Posterior cingulate gyrus (tissue), 11 donors: ENCODE data around the gene NTSR2.
"Not testable (repeated sequence)": the region's sequence is repeated elsewhere in the genome, so short reads cannot be mapped to it uniquely, and the experiment has no call there.

Experiments
- DNase-seq, 10 donors: peaks; one replicate each; pipeline versions ENCODE4 v3.0.0 to v3.0.0-alpha.2; 2020 to 2021; ENCODE audit warnings: mixed read lengths in 3 of 10
- intact Hi-C: fragments of 100-400 bp; cut with DNase I; formaldehyde crosslinking; loops from one replicate; pipeline ENCODE4 v1.15.1; 2023

NTSR2 gene

DNA sequence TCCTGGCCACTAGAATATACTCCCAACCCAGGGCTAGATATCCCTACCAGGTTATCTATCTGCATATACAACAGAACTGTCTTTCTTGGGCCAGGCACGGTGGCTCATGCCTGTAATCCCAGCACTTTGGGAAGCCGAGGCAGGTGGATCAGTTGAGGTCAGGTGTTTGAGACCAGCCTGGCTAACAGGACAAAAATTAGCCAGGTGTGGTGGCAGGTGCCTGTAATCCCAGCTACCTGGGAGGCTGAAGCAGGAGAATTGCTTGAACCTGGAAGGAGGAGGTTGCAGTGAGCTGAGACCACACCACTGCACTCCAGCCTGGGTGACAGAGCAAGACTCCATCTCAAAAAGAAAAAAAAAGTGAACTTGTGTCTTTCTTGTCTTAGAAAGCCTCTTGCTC is 9.6 kb downstream of the NTSR2 start:
- intact Hi-C loops: not testable (repeated sequence)

DNA sequence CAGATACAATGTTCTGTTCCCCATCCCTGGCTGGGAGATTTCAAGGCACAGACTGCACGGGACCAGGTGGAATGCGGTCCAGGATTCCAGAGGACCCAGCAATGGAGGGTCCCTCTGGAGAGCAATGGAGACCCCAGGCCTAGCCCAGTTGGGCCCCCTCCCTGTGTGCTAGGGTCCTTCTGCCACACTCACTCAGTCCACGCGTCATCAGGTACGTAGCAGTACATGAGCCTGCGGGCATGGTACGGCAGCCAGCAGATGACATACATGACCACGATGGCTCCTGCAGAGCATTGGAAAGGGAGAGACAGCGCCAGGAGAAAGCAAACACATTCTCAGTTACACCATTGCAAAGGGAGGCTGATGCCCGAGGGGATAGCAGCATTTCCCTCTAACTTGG is 10.1 kb downstream of the NTSR2 start:
- intact Hi-C loops: no loop called here
- no peak for DNase-seq

More for the DNA sequence above, 9.6 kb downstream of the NTSR2 start:
- not testable (repeated sequence) for DNase-seq

DNA sequence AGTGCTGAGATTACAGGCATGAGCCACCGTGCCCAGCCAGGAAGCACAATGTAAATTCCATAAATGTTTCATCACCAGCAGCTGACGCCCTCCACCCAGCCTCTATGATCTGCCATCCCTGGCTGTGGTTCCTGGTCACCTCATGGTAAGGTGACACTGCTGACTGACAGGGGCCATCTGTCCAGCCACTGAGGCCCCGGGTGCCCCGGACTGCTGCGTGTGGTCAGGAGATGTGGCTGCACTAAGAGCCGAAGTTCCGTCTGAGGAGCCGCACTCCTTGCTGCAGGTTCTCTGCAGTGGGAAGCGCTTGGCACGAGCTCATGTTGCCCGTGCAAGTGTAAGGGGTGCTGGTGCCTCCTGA is 10.9 kb downstream of the NTSR2 start:
- no peak for DNase-seq

DNA sequence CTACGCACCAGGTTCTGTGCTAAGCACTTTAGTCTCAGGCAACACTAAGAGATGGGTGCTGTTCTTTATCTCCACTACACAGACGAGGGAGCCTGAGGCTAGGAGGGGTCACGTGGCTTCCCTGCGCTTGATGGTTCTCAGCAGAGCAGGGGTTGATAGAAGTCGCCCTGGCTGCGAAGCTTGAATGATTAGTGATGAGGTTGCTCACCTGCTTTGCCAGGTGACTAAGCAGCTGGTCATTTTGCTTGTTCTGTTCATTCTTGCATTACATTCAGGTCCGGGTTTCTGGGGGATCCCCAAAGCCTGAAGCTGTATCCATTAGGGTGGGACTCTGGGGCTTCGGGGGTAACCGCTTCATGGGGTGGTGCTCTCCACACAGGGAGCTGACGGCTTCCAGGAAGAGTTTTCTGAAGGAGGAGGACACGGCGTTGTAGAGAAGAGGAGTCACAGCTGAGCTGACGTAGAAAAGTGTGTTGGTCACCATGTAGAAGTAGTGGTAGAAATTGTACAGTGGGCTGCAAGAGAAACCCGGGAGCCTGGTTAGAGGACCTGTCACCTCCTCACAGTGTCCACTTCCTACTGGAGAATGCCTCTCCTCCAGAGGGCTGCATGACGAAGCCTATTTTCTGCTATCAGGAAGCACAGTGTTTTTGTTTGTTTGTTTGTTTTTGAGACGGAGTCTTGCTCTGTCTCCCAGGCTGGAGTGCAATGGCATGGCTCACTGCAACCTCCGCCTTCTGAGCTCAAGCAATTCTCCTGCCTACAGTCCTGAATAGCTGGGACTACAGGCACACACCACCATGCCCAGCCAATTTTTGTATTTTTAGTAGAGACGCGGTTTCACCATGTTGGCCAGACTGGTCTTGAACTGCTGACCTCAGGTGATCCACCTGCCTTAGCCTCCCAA is 11.5 kb downstream of the NTSR2 start:
- intact Hi-C loops: no loop called here
- no peak for DNase-seq

More for the DNA sequence above, 10.9 kb downstream of the NTSR2 start:
- intact Hi-C loops: no loop called here

DNA sequence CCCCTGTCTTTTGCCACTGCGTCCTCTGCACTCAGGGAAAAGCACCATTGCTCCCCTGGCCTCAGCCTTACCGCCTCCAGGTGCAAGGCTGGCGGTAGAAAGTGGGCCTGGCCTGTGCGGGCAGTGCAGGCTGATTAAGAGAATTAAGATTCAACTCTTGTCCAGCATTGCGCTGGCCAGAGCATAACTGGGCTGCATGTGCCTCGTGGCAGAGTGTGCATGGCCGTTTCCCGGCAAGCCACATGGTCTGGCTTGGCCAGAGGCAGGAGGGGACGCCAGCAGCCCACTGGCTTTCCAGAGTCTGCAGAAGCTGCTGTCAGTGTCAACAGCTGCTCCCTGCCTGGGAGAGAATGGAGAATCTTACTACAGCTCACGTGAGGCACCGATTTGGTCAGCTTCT is 12.3 kb downstream of the NTSR2 start:
- peak in 6 of 10 donors; percentile 32 to 90 (median 38) for DNase-seq
- intact Hi-C loops: no loop called here

DNA sequence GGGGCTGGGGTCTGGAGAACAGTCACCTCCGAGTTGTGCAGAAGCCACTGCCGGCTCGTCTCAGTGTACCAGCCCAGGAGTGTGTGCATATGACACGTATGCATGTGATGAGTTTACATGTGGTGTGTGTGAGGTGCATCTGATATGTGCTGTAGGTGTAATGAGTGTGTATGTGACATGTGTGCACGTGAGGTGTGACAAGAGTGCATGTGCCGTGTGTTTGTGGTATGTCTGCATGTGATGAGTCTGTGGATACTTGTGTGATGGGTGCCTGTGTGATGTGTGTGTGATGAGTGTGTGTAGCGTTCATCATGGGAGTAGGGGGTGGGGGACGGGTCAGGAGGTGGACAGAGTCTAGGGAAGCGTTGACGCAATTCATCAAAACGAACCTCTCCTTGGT is 12.8 kb downstream of the NTSR2 start:
- no peak for DNase-seq
- intact Hi-C loops: no loop called here

DNA sequence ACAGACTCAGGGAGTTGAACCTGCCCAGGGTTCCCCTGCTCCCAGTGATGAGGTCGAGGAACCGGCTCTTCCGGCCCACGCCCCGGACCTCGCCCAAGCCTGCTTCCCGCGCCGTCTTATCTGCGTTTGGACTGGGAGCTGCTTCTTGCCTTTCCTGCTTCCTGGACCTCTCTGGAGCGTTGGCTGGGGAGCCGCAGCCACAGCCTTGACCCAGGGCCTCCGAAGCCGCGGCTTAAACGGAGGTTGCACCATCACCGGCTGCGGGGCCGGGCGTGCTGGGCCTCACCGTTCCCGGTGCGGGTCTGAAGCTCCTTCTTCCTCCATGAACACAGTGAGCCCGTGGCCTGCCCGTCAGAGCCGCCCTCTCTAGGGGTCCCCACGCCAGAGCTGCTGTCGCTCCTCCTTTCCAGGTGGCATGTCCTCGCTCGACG is 13.3 kb downstream of the NTSR2 start:
- intact Hi-C loops: no loop called here
- no peak for DNase-seq

DNA sequence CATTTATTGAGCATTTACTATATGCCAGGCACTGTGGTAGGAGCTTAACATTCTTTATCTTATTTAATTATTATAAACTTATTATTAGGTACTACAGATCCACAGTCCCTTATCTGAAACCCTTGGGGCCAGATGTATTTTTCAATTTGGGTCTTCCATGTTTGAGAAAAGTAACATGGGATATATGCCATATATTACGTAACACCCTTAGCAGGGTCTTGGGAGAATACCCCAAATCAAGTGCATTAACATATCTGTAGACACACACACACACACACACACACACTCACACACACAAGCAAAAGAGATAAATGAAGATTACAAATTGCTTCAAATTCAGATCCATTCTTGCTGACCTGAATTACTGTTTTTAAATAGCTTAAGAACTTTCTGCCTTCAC is 13.7 kb downstream of the NTSR2 start:
- DNase-seq: no peak
- intact Hi-C loops: no loop called here

DNA sequence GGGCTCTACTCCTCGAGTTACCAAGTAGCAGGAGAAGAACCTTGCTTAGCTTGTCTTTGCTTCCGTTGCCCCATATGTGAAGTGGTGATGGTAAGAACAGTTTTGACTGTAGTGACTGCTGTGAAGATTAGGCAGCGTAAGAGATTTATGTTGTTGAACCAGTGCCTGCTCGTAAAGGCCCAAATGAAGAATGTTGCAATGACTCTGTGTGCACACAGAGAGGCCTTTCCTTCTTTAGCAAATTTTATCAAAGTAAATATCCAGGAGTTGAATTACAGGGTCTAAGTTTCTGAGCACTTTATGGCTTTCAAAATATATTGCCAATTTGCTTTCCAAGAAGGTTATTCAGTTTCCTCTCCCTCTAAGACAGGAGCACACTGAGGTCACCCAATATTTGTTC is 14.5 kb downstream of the NTSR2 start:
- DNase-seq: no peak

DNA sequence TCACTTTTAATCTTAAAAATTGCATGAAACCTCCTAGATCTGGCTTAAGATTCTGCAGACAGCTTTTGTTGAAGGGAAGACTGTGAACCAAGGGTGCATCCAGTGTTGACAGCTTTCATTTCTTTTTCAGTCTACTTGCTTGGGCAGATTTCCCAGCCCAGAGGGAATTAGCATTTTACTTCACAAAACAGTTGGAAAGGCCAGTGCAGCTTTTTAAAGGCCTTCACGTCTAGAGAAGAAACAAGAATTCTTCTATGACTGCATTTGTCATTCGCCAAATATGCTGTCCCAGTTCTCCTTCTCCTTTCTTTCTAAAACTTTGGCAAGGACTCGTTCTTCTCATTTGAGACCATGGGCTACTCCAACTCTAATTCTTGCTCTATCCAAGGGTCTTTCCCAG is 17.4 kb downstream of the NTSR2 start:
- no peak for DNase-seq

More for the DNA sequence above, 14.5 kb downstream of the NTSR2 start:
- intact Hi-C loops: no loop called here

DNA sequence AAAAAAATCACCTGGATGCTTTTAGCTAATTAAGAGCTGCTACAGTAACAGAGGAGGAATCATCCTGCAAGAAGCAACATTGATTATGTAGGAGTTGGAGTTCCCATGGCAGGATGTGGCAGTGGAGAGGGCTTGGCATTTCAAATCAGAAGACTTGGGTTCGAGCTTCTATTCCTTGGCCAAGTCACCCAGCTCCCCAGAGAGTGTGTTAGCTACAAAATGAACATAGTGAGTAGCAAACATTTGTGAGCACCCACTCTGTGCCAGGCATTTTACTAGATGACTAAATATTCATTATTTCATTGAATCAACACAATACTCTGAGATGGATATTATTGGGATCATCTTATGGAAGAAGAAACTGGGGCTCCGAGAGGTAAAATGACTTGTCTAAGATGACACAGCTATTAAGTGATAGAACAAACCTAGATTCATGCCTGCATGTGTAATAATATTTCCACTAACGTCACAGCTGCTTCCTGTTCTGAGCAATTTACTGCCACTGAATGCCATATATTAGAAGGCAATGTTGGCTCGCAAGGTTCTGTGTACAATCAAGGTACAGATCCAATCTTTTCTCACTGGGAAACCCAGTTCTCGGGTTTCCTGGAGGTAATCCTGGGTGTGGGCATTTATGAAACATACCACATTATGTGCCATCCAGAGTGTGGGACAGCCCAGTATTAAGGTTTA is 18.0 kb downstream of the NTSR2 start:
- no peak for DNase-seq
- intact Hi-C loops: no loop called here

More for the DNA sequence above, 17.4 kb downstream of the NTSR2 start:
- intact Hi-C loops: no loop called here

DNA sequence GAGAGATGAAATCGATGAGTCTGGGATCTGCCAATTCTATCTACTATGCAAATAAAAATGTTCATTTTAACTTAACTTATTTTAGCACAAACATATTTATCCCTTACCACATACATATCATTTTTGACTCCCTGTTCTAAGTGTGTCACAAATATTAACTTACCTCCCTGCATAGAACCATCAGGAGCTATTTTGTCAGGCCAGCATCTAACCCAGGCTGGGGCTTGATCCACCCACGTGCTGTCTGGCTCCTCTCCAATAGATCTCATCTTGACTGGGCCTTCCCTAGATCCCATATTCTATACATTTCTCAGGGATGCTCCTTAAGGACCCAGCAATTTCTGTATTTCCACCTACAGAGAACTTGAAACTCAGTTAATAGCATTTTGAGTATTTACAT is 20.9 kb downstream of the NTSR2 start:
- intact Hi-C loops: no loop called here
- no peak for DNase-seq

DNA sequence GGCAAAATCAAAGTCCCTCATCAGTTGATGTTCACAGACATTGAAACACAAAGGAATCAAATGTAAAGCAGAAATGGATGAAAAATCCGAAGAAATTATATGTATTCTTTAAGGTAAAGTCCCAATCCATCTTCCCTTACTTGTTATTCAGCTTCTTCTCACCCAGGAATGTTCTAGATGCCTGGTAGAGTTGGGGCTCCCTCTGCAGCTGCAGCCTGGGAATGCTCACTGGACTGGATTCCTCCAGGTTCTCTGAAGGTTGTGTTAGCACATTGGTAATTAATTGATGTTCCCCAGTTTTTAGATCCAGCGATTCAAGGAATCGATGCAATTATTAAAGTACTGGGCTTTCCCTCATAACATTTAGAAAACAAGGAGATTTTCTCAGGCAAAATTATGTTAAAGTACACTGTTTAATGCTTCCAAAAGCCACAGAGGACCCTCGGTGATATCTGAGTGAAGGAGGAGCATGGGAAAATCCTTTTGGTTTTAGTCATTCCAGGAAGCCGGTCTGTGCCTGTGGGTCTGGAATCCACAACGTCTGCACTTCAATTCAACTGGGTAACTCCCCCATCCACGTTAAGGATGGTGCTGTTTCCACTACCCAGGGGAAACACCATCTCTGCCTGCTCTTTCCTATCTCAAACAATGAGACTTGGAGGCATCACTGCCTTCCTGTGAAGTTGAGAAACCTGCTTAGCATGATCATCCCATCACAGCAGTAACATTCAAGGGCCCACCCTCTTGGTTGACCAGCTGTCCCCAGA is 22.0 kb downstream of the NTSR2 start:
- intact Hi-C loops: no loop called here
- DNase-seq: no peak

DNA sequence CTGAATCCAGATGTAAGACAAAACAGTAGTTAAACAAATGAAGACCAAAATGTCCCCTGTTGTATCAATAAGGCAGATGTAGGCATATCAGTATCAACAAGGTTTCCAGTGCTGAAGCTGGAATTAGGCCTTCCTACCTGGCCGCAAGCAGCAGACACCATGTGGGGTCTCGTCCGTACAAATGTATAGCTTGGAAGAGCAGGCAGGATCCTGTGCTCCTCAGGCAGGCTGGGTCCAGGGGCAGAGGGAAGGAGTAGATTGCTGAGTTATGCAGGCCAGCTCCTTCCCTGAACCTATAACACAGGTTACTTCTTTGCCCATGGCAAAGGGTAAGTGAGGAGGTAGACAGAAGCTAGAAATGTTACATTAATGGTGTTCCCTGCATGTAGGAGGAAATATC is 23.5 kb downstream of the NTSR2 start:
- intact Hi-C loops: no loop called here
- DNase-seq: peak in 1 of 10 donors; percentile 46

DNA sequence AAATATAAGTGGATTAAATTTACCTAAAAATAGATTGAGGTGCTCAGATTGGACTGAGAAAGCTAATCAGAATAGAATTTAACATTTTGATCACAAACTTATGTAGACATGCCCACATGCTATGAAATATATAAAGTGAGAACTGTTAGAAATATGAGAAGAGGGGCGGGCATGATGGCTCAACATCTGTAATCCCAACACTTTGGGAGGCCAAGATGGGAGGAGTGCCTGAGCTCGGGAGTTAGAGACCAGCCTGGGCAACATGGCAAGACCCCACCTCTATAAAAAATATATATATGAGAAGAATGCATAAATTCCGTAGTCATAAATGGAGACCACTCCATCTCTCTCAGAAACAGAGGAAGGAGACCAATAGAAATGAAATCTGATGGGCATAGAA is 25.7 kb downstream of the NTSR2 start:
- intact Hi-C loops: no loop called here
- peak in 1 of 10 donors; percentile 2 for DNase-seq

DNA sequence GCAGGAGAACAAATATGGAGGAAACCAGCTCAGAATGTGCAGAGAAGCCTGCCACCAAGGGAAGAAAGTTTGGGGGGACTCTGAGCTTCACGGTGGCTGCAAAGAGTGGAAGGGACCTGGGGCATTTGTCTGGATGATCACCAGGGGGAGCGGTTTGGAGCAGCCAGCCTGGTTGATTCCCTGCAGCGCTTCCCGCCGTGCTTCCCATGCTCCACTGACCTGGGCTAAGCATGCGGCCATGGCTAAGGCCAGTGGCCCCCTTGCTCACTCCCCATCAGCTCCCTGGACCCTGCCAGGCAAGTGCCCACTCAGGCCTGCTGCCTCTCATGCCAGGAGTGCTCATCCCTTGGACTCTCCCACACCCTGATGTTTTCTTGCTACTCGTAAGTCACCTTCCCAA is 27.0 kb downstream of the NTSR2 start:
- DNase-seq: peak in 1 of 10 donors; percentile 19
- intact Hi-C loops: no loop called here

DNA sequence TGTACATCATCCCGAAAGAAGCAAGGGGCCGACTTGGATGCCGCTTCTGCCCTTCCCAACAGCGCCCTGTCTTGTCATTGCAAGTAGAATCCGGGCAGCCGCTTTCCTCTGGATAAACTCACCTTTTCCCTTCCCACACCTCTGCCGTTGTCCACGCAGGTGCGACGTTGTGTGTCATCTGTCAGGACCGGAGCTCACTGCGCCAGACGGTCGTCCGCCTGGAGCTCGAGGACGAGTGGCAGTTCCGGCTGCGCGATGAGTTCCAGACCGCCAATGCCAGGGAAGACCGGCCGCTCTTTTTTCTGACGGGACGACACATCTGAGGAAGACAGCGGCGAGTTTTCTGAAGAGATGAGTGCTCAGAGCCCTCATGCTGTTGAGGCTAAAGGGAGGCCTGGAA is 29.9 kb downstream of the NTSR2 start:
- intact Hi-C loops: no loop called here
- peak in 1 of 10 donors; percentile 75 for DNase-seq

DNA sequence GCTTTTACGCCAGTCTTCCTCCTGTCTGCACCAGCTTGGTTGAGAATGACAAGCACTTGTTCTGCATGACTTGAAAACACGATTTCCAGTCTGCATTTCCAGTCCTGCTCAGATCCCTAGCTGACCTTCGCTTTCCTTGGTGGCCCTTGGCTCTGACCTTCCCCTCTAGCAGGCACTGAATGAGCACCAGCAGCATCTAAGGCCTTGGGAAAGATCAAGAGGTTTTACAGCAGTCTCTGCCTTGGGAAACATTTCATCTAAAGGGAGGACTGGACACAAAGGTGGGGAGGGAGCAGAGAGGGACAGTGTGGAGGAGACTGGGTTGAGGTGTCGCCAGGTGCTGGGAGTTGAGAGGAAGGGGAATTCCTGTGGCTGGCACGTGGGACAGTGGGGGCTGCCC is 30.5 kb downstream of the NTSR2 start:
- DNase-seq: peak in 1 of 10 donors; percentile 4
- intact Hi-C loops: no loop called here

DNA sequence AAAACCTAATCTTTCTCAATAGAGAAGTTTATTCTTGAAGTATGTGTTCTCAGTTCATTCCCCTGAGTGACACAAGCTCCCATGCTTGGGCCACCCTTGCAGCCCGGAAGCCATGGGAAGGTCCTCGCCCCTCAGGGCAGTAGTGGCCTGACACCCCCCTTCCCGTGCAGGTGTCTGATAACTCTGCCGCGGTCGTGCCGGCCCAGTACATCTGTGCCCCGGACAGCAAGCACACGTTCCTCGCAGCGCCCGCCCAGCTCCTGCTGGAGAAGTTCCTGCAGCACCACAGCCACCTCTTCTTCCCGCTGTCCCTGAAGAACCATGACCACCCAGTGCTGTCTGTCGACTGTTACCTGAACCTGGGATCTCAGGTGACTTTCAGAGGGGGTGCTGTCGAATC is 32.4 kb downstream of the NTSR2 start:
- peak in 1 of 10 donors; percentile 61 for DNase-seq

DNA sequence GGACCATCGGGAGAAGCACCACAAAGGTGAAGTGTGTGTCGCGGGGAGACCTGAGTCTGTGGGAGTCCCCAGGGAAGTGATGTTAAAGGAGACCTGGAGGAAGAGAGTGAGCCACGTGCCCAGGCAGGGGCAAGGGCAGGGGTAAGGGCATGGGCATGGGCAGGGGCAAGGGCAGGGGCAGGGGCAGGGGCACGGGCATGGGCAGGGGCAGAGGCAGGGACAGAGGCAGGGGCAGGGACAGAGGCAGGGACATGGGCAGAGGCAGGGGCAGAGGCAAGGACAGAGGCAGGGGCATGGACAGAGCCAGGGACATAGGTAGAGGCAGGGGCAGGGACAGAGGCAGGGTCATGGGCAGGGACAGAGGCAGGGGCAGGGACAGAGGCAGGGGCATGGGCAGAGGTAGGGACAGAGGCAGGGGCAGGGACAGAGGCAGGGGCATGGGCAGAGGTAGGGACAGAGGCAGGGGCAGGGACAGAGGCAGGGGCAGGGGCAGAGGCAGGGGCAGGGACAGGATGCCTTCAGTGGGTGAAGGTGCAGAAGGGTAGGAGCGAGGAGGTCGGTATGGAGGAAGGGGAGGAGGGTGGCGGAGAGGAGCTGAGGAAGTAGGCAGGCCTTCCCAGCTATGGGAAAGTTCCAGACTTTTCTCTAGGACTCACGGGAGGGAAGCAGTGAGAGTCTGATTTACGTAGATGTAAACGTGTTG is 33.3 kb downstream of the NTSR2 start:
- peak in 1 of 10 donors; percentile 43 for DNase-seq
- intact Hi-C loops: no loop called here

More for the DNA sequence above, 32.4 kb downstream of the NTSR2 start:
- intact Hi-C loops: no loop called here
